Inflammatory macrophage treated with lipopolysaccharide for 1 hour (primary cell): Measurements from ENCODE around the gene ANAPC16.
"Not testable (repeated sequence)": the region's sequence is repeated elsewhere in the genome, so short reads cannot be mapped to it uniquely, and the experiment has no call there.

Experiments used
- DNase-seq, 2 donors: peaks; one replicate each; pipeline ENCODE4 v3.0.0-alpha.2; 2020 to 2022

ANAPC16 gene

GRCh38 chr10:72218325-72218724 is 2.5 kb downstream of the ANAPC16 start:
- DNase-seq, result peak; percentile 23 to 33

GRCh38 chr10:72218726-72219125 is 2.9 kb downstream of the ANAPC16 start:
- DNase-seq, result no peak

GRCh38 chr10:72219235-72219814 is 3.5 kb downstream of the ANAPC16 start:
- peak; percentile 20 to 44 for DNase-seq

- DNase-seq, result no peak
Measured at GRCh38 chr10:72220637-72221036, 4.8 kb downstream of the ANAPC16 start.

- no peak for DNase-seq
Measured at GRCh38 chr10:72221278-72221677, 5.5 kb downstream of the ANAPC16 start.

GRCh38 chr10:72223743-72224101 is 7.9 kb downstream of the ANAPC16 start:
- peak; percentile 80 to 86 for DNase-seq

GRCh38 chr10:72224191-72224590 is 8.4 kb downstream of the ANAPC16 start:
- not testable (repeated sequence) for DNase-seq

GRCh38 chr10:72226418-72227027 is 10.7 kb downstream of the ANAPC16 start:
- DNase-seq, result no peak

GRCh38 chr10:72227826-72228225 is 12.0 kb downstream of the ANAPC16 start:
- DNase-seq, result no peak

GRCh38 chr10:72228318-72228751 is 12.5 kb downstream of the ANAPC16 start:
- no peak for DNase-seq

GRCh38 chr10:72229261-72230251 is 13.7 kb downstream of the ANAPC16 start:
- DNase-seq, result peak; percentile 25 to 28

GRCh38 chr10:72233621-72234020 is 17.8 kb downstream of the ANAPC16 start:
- no peak for DNase-seq

GRCh38 chr10:72234560-72235095 is 18.8 kb downstream of the ANAPC16 start:
- no peak for DNase-seq

GRCh38 chr10:72235544-72236279 is 19.9 kb downstream of the ANAPC16 start:
- no peak for DNase-seq

- no peak for DNase-seq
Measured at GRCh38 chr10:72238392-72239175, 22.8 kb downstream of the ANAPC16 start.

GRCh38 chr10:72239409-72239808 is 23.6 kb downstream of the ANAPC16 start:
- no peak for DNase-seq

- DNase-seq, result no peak
Measured at GRCh38 chr10:72240371-72240770, 24.6 kb downstream of the ANAPC16 start.

GRCh38 chr10:72241691-72242252 is 26.0 kb downstream of the ANAPC16 start:
- DNase-seq, result no peak

GRCh38 chr10:72242675-72243074 is 26.9 kb downstream of the ANAPC16 start:
- peak; percentile 51 to 82 for DNase-seq

- DNase-seq, result no peak
Measured at GRCh38 chr10:72243822-72244437, 28.1 kb downstream of the ANAPC16 start.

GRCh38 chr10:72244573-72245038 is 28.8 kb downstream of the ANAPC16 start:
- DNase-seq, result no peak
